T47D (cell line): ENCODE measurements around the gene AKT1S1.

Experiments
- DNase-seq, 2 experiments: peaks; one replicate each; pipeline versions ENCODE4 v3.0.0 to v3.0.0-alpha.2; 2011 to 2012; ENCODE audit warnings: low read depth in 1 of 2, low spot score in 1 of 2
- JUND ChIP-seq: IDR thresholded peaks from 2 replicates; pipeline ENCODE4 v1.6.1; 2012; ENCODE audit warnings: low read depth
- in situ Hi-C: cut with HindIII; loops from 2 replicates; pipeline ENCODE4 v1.10.0; 2016; ENCODE audit warnings: low sequenced_read_pairs, low pct_unique_long_range_greater_than_20kb

Gene AKT1S1

DNA sequence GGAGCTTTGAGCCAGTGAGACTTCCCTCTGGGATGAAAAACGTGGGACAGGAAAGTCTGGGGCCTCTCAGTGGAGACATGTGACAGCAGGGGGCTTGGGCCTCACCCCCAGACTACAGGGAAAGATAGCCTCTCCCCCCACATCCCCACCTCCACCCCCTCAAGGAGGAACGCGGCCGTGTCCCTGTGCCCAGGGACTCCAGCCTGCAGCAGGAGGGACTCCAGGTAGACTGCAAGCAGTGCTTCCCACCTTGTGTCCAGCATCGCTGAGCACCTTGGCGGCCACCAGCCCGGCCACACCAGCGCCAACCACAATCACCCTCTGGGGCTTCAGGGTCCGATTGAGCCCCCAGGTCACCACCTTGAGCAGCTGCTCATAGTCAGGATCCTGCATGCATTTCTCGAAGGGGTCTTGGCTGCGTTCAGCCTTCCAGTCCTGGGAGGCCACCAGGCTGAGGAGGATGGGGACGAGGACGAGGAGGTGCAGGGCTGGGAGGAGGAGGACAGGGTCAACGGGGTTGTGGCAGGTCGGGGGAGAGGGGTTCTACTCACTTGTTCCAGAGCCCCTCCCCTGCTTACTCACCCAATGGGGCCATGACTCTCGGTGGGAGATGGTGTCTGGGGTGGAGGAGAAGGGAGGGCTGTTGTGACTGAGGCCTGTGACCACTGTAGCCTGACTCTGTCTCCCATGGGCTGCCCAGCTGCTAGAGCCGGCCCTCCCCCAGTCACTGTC lies 18.6 kb upstream of the AKT1S1 start:
- in situ Hi-C loops, result no loop called here
- no peak for DNase-seq
- TF ChIP-seq JUND, result no peak

- in situ Hi-C loops, result no loop called here
- no peak for TF ChIP-seq JUND
- DNase-seq, result no peak
Observed at GRCh38 chr19:49894879-49895565, 17.9 kb upstream of the AKT1S1 start.

DNA sequence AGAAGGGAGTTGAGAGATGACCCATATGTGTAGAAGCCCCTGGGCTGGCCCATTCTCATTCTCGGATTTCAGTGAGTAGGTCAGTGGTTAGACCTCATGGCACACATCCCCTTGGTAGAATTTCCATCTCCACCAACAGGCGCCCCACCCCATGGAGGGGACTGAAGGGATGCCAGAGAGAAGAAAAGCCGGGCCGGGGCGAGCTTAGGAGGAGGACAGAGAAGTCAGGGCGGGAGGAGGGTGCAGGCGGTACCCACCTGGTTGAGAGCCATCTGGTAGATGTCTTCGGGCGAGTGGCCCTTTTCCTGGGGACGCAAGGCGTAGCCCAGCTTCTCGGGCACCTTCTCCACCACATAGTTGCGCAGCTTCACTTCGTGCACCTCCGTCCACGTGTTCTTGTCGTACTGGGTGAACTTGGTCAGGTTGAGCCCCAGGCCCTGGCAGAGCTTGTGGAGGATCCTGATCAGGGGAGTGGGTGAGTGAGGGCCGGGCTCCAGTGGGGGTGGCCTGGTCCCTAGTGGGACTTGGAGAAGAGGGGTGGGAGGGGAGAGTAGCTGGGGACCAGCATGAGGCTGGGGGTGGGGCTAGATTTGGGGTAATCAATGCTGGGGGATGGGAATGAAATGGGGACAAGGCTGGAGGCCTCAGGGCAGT lies 17.0 kb upstream of the AKT1S1 start:
- TF ChIP-seq JUND, result no peak
- no peak for DNase-seq
- in situ Hi-C loops, result no loop called here

DNA sequence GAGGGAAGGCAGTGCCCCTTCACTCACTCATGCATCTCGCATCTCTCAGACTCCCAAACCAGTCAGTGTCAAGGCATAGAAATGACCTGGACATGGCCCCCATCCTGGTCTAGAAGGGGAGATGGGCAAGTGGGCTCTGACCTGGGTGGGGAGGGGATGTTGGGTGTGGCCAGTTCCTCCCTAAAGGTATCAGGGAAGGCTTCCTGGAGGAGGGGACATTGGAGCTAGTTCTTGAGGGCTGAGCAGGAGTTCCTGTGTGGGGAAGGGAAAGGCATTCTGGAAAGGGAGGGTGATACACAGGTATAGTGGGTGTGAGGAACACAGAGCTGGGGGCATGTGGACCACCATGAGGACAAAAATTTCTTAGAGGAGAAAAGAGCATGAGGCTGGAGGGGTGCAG lies 15.6 kb upstream of the AKT1S1 start:
- DNase-seq, result no peak
- in situ Hi-C loops, result no loop called here
- TF ChIP-seq JUND, result no peak

GRCh38 chr19:49891393-49891792 lies 14.2 kb upstream of the AKT1S1 start:
- no peak for TF ChIP-seq JUND
- no peak for DNase-seq
- in situ Hi-C loops, result no loop called here

GRCh38 chr19:49890349-49891311 lies 13.5 kb upstream of the AKT1S1 start:
- no peak for TF ChIP-seq JUND
- DNase-seq, result no peak
- in situ Hi-C loops, result no loop called here

DNA sequence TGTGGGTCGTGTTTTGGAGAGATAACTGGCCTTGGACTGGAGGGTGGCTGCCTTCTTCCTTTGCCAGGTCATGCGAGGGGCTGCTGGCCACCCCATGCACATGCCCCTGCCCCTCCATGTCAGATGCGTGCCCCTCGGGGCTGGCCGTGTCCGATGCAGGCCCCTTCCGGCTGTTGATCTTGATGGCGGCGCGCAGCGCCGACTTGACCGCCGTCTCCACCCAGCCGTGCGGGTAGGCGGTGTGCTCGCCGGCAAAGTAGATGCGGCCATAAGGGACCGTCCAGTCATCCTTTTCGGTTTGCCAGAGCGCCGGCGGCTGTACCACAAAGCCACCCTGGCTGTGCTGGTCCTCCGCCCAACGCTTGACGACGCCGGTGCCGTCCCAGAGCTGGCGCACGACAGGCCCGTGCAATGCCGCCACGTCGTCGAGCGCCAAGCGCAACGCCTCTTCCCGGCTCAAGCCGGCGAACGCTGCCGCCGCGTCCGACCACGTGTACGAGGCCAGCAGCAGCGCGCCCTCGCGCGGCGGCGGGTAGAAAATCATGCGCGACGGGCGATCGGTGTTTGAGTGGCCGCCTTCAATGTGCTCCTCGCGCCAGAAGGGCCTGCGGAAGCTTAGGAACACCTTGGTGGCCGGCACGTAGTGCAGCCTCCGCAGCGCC lies 12.7 kb upstream of the AKT1S1 start:
- in situ Hi-C loops, result no loop called here
- no peak for TF ChIP-seq JUND
- no peak for DNase-seq

DNA sequence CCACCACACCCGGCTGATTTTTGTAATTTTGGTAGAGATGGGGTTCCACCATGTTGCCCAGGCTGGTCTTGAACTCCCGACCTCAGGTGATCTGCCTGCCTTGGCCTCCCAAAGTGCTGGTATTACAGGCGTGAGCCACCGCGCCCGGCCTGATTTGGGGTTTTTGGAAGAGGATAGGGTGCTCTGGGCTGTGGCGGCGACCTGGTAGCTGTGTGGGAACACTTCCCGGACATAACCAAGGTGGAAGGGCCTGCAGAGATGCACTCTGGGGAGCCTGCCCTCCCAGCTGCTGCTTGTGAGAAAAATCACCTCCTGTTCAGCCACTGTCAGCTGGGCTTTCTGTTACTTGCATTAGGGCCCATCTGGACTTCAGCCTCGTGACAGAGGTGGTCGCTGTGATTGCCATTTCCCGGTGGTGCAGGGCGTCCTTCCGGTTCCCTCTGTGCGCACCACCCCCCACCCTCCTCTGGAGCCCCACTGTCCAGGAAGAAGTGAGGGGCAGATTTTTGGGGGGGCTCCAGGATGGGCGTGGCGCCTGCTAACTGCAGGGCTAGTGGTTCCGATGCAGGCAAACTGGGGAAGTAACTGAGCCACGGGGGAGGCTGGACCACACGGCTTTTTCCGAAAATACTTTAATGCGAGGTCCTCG lies 12.0 kb upstream of the AKT1S1 start:
- in situ Hi-C loops, result no loop called here
- DNase-seq, result no peak
- TF ChIP-seq JUND, result no peak

DNA sequence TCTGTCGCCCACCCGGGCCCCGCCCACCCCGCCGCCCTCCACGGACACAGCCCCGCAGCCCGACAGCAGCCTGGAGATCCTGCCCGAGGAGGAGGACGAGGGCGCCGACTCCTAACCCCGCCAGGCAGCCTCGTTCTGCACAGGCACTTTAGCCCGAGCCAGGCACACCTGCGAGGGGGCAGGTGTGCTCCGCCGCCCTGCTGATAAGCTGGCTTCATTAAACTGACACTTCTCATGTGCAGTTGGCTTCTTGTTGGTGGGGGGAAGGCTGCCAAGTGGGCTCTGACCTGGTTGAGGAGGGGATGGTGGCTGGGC lies 11.3 kb upstream of the AKT1S1 start:
- in situ Hi-C loops, result no loop called here
- no peak for DNase-seq
- no peak for TF ChIP-seq JUND

DNA sequence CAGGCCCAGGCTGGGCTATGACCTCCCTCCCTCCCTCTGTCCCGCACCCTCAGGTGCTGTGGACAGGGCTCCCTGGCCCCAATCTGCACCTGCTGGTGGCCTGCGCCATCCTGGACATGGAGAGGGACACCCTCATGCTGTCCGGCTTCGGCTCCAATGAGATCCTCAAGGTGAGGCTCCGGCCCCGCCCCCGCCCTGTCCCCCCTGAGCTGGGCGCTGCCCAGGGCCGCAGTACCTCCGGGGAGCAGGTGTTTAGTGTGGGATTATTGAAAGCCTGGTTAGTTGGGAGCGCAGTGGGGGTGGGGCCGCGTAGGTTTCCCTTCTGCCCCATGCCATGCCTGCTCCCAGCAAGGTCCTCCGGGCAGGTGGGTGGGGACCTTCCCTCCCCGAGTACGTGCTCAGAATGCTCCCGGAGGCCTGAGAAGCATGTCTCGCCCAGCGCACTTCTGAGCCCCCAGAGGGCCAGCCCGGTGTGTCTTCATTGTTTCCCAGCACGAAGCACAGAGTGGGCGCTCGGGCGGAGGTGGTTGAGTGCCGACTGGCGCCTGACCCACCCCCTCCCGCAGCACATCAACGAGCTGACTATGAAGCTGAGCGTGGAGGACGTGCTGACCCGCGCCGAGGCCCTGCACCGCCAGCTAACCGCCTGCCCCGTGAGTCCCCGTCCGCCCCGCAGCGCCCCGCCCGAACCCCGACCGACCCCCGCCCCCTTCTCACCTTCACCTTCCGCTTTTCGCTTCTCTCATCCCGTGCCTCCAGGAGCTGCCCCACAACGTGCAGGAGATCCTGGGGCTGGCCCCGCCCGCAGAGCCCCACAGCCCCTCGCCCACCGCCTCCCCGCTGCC lies 10.7 kb upstream of the AKT1S1 start:
- no peak for DNase-seq

DNA sequence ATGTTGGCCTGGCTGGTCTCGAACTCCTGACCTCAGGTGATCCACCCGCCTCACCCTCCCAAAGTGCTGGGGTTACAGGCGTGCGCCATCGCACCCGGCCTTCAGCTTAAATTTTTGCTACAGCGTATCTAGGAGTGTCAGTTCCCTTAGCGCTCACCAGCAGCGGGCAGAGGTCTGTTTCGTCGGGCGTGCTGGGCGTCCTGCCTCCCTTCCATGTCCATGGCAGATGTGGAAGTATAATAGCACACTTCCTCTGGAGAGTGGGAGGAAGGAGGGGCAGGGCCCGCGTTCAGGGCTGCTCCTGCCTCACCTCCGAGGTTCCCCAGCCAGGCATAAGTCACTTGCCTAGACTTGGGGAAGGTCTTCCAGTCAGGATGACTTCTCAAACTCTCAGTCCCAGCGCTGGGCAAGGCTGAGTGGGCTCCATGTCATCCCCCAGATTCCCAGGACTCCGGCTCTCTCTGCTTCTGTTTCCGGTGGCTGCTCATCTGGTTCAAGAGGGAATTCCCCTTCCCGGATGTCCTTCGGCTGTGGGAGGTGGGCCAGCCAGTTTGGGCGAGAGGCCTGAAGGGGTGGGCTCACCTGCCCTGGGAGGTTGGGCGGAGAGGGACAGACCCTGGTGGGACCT lies 10.0 kb upstream of the AKT1S1 start:
- in situ Hi-C loops, result no loop called here

More for the DNA sequence above, 10.7 kb upstream of the AKT1S1 start:
- TF ChIP-seq JUND, result no peak
- in situ Hi-C loops, result no loop called here

More for the DNA sequence above, 10.0 kb upstream of the AKT1S1 start:
- no peak for TF ChIP-seq JUND
- DNase-seq, result no peak
